ENCODE measurements around the gene CD300E. TPM values are rescaled to one million over a fixed set of nuclear protein-coding genes. Genes with fewer than 3 reads are reported as not detected.

CD300E gene, protein sequence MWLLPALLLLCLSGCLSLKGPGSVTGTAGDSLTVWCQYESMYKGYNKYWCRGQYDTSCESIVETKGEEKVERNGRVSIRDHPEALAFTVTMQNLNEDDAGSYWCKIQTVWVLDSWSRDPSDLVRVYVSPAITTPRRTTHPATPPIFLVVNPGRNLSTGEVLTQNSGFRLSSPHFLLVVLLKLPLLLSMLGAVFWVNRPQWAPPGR
- total RNA-seq = not detected

DNA sequence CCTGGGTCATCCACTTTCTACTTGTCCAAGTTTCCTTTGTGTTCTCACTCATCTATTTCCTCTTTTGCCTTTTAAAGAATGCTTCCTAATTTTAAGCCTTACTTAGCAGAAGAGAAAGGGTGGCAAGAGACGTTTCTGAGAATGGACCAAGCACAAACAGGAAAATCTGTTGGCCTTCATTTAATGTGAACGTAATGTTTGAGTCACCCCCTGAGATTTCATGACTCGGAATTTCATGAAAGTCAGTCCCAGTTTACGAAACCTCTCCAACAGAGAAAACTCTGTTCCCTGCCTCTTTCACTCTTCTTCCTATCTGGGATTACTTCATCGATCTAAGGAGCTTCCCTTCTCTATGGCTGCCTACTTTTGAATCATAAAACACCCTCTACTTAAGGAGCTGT is at the start of gene CD300E:
Gene CD300E, minus strand, starts transcription at position 46 of the 401 bp plus-strand sequence. CDS start 117 bp downstream, outside the sequence.

DNA sequence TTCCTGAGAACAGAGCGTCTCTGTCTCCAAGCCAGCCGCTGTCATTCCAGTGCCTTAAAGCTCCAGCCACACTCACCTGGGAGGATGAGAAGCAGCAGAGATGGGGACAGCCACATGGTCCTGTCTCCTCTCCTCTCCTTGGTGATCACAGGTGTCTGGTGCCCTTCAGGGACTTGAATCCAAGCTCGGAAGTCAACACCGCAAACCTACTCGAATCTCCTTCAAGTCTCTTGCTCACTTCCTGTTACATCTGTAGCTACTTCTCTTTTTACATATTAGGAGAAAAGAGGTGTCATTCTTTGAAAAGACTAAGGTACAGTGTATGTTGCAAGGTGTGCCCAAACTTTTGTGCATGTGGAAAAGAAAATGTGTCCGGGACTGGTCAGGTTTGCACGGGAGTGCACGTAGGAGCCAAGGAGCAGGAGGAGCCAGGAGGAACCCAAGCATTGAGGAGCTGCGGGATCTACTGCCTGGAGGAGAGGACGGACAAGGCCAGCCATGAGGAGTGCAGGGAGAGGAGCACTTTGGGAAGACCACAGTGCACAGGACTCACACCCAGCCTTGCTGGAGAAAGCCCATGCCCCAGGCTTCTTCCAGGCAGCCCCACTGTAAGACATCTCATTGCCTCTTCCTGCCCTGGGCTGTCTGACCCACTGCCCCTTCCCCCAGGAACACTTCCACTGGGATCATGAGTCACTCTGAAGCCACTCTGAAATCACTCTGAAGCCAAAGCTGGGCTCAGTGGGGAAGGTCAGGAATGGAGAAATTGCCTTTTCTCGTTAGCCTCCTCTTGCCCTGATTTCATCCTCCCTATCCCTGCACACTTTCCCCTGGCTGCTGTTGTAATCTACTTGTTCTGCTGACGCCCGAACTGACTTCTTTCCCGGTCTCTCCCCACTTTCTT is 31.2 kb downstream of the CD300E start, which contains the start of gene CD300LD:
Gene CD300LD, minus strand, starts transcription at position 197 of the 904 bp plus-strand sequence. Its CDS starts 81 bp downstream, at position 116.

DNA sequence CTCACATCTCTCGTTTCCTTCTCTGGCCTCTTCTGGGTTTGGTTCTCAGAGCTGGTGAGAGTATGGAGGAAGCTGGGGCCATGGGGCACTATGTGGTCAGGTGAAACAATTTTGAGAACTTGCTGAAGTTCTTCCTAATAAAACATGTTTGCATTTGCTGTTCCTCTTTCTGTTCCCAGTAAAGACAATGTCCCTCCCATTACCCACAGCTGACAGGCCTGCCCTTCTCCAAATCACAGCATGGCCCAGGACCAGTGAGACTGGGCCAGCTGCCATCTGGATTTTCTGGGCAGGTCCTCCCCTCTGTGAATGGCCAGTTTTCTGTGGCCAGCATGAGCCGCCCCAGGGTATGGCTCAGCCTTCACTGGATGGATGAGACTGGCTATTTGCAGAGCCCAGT is 56.1 kb downstream of the CD300E start, which contains the start of gene CD300H:
Gene CD300H, minus strand, starts transcription at position 113 of the 400 bp plus-strand sequence.

Other genes with a start within 250 kb of the CD300E start
- 23.6 TPM for gene GPRC5C, start 191.7 kb downstream of the CD300E start, total RNA-seq
- 1.8 TPM for gene CD300A, start 157.1 kb downstream of the CD300E start, total RNA-seq
- 0.71 TPM for gene CD300LB, start 92.3 kb downstream of the CD300E start, total RNA-seq
- gene CD300C, start 77.6 kb downstream of the CD300E start, total RNA-seq = not detected
- not detected for gene CD300H, start 56.2 kb downstream of the CD300E start, total RNA-seq
- not detected for gene CD300LD, start 31.5 kb downstream of the CD300E start, total RNA-seq
- 0.33 TPM for gene CD300LF, start 89.2 kb upstream of the CD300E start, total RNA-seq
- 1.6 TPM for gene RAB37, start 113.5 kb upstream of the CD300E start, total RNA-seq
- gene NHERF1, start 124.9 kb upstream of the CD300E start, total RNA-seq = 21.2 TPM
- gene NAT9, start 152.6 kb upstream of the CD300E start, total RNA-seq = 43.5 TPM
- 7.1 TPM for gene GRIN2C, start 236.1 kb upstream of the CD300E start, total RNA-seq
- 4.1 TPM for gene FDXR, start 249.3 kb upstream of the CD300E start, total RNA-seq